Activated T-cell treated with anti-CD3 and anti-CD28 coated beads for 24 hours (primary cell): Measurements from ENCODE around the gene LBHD1.
"Not testable (repeated sequence)": the region's sequence is repeated elsewhere in the genome, so short reads cannot be mapped to it uniquely, and the experiment has no call there.

Experiments used
- DNase-seq: peaks from one replicate; pipeline ENCODE4 v3.0.0-alpha.2; 2020; ENCODE audit warnings: low read depth

The LBHD1 gene

DNA sequence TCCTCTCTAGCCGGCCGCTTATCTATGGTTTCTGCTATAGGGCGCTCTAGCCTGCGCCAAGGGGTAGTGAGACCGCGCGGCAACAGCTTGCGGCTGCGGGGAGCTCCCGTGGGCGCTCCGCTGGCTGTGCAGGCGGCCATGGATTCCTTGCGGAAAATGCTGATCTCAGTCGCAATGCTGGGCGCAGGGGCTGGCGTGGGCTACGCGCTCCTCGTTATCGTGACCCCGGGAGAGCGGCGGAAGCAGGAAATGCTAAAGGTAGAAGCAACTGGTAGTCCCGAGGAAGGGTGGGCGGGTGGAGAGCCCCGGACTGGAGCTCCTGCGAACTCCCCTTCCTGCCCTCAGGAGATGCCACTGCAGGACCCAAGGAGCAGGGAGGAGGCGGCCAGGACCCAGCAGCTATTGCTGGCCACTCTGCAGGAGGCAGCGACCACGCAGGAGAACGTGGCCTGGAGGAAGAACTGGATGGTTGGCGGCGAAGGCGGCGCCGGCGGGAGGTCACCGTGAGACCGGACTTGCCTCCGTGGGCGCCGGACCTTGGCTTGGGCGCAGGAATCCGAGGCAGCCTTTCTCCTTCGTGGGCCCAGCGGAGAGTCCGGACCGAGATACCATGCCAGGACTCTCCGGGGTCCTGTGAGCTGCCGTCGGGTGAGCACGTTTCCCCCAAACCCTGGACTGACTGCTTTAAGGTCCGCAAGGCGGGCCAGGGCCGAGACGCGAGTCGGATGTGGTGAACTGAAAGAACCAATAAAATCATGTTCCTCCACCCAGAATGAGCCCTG is at the start of gene LBHD1, which contains the start of gene UQCC3:
TSS of gene LBHD1 (minus strand) at position 660 of the 782 bp plus-strand sequence. CDS start 2,236 bp downstream, outside the sequence.
TSS of gene UQCC3 (plus strand) at position 66 of the 782 bp plus-strand sequence. CDS start at position 139, 73 bp downstream.
- peak; percentile 84 for DNase-seq

DNA sequence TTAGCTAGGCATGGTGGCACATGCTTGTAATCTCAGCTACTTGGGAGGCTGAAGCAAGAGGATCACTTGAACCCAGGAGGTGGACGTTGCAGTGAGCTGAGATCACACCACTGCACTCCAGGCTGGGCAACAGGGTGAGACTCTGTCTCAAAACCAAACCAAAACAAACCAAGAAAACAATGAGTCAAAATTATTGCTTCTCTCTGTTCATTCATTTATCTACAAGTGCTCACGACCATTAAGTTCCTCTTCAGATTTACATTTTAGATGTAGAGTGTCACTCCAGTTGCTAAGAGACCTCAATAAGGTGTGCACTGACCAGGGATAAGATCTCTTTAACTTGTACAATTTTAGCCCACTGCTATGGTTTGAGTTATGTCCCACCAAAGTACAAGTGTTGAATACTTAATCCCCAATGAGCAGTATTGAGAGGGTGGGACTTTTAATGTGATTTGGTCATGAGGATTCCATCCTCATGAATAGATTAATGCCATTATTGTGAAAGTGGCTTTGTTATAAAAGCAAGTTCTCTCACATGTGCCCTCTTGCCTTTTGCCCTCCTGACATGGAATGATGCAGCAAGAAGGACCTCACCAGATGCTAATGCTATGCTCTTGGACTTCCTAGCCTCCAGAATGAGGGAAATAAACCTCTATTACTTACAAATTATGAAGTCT is 47.4 kb upstream of the LBHD1 start:
- DNase-seq, result no peak

DNA sequence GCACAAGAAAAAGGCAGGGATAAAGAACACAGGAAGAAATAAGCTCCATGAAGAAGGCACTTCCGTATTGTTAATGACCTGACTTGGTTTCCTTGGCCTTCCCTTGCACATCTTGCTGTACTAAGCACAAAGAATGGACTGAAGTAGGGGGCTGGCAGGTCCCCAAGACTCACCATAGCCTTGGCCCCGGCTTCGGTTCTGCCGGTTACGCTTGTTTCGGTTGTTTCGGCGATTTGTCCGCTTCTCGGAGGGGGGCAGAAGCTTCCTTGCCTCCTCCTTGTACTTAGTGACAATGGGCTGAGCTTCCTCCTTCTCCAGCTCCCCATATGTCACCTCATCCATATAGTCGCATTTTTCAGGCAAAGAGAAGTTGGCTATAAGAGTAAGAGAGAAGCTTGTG is 44.7 kb upstream of the LBHD1 start:
- no peak for DNase-seq

DNA sequence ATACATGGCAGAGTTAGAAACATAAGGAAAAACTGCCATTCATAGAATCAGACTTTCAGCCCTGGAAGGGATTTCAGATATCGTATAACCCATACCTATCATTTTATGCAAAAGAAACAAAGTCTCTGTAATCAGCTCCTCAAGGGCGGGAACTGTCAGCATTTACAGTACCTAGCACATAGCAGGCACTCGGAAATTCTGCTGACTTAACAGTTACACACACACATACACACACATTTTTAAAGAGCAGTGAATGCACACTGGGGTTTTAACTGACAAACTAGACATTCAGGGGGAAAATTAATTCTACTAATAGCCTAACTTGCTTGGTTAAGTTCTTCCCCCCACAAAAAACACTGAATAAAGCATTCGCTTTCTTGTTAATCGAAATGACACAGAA is 44.1 kb upstream of the LBHD1 start:
- DNase-seq, result no peak

DNA sequence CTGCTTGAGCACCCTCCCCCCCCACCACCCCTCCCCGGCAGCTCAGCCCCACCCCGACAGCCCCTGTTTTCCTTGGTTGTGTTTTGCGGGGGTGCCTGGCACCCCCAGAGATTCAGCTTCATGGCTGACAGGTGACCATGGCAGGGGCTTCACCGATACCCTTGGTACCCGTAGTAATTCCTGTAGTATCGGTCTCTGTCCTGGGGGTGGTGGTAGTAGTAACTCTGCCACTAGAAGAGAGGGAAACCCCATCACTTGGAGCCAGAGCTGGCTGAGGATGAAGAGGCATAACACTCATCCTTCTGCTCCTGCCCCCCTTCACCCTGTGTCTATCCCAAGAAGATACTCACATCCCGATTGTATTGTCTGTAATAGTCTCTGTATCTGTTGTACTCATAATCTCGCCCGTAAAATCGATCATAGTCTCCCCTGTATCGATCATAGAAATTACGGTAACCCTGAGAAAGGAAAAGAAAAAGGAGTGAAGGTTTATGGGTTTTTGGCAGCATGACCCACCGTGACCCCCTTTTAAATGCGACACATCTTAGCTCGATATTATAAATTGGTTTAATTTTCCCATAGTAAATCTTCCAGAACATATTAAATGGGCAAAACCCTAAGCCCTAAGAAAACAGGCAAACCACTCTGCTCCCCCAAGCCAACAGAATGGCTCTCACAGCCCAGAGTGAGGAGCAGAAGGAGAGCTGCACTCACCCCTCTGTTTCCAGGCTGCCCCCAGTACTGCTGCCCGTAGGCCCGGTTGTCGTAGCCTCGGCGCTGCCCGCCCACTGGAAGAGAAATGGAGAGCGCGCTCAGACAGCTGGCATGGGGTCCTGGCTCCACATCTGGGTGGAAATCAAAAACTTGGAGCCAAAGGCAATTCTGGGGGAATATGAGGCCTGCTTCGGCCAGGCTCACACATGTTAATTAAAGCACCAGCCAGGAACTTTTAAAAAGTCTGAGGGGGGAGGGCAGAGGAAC is 43.4 kb upstream of the LBHD1 start:
- no peak for DNase-seq

DNA sequence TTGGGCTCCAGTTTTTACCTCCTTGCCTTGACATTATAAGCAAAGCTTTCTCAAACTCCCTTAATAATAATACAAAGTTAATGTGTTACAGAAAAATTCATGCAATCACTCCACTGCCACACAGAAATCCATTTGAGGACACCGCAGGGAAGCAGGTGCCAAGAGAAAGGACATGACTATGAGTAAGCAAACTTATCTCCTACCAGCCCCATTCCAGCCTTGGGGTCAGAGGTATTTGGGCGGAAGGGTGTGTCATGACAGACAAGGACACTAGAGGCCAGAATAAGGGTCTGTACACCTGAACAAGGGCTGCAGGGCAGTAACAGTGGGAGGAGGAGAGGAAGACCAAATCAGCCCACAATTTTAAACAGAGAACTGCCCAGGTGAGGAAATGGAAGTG is 41.3 kb upstream of the LBHD1 start:
- no peak for DNase-seq

DNA sequence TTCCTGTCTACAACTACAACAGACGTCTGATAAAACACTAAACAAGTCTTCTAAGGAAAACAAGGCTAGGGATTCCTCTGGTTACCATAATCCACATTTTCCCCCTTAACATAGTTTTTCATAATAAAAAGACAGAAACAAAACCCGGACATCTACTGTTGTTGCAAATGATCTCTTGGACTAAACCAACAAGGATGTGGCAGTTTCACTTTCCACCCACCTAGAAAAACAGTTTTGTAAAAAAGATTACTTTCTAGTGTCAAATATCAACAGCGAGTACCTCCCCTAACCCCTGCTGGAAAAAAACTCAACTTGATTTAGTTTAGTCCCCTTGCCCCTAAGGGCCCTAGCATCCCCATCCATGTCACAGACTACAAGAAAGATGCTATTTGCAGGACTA is 40.8 kb upstream of the LBHD1 start:
- no peak for DNase-seq

DNA sequence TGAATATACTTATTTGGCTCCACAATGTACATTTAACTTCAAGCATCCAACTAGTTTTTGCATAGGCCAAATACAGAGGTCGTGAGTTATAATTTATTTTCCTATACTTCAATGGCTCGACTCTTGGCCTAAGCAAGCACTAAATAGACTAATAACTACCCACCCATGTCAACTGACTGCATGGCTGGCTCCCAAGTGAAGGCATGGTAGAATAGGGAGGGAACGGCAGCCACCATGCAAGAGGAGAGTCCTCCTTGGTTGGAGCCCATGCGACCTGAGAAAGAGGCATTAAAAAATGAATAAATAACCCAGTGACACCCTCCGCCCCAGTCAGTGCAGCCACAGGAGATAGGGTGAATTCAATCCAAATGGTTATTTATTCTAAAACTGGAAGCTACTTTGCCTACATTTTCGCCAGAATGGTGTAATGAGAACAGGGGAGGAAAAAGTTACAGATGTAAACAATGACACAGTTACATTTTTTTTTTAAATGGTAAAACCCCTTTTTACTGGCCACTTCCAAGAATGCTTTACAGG is 40.3 kb upstream of the LBHD1 start:
- no peak for DNase-seq

DNA sequence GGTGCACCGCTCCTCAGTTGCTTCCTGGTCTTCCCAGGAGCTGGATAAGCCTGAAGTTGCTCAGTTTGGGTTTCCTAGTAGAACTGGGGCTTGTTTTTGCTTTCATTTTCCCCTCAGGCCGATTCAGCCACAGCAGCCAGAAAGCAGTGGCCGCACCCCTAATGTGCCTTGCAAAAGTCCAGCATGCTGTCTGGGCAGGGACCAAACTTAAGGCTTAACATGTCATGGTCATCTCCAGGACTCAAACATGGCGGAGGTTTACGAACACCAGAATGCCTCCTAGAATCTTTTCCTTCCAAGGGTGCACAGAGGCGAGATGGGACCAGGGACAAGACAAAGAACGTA is 37.9 kb upstream of the LBHD1 start:
- peak; percentile 8 for DNase-seq

DNA sequence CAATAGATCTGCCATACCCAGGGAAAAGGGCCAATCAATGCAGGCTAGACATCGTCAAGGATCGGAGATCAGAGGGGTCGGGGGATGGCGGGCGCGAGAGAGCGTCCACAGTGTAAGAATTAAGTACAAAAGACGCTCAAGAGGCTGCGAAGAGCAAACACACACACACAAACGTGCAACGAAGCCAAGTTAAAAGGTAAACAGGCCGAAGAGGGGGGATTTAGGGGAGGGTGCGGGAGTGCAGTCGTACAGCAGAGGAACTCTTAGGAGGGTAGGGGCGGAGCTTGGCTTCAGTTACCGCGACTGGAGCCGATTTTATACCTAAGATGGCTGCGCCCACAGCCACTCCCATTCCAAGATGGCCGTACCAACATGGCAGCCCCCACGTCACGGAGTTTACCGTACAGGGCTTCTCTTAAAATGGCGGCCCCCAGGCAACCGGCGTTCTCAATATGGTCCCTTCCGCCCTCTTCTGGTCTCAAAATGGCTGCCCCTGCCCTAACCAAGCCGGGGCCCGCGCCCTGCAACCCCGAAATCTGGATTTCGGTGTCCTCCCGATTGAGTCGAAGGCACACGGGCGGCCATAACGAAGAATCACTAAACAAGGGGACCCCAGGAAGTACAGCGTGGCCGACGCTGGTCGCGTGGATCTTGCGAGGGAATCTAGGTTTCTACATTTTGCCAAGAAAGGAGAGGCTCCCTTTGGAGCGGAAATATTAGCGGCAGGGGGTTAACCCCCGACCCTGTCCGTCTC is 37.4 kb upstream of the LBHD1 start:
- peak; percentile 92 for DNase-seq

DNA sequence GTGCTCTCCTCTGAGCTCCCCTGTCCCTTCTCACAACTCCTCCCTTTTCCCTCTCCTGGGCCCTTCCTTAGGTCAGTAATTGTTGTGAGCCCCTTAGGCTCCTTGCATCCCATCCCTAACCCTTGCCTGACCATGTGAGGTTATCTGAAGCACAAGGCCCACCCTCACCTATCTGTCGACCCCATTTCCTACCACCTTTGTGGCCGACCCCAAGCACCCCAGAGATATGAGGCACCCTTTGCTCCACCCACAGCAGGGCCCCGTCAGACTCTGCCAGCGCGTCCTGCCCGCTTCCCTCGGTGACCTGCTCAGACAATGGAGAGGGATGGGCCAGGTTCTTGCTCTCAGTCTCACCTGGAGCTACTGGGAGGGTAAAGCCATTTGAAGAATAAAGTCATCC is 36.7 kb upstream of the LBHD1 start:
- peak; percentile 21 for DNase-seq

DNA sequence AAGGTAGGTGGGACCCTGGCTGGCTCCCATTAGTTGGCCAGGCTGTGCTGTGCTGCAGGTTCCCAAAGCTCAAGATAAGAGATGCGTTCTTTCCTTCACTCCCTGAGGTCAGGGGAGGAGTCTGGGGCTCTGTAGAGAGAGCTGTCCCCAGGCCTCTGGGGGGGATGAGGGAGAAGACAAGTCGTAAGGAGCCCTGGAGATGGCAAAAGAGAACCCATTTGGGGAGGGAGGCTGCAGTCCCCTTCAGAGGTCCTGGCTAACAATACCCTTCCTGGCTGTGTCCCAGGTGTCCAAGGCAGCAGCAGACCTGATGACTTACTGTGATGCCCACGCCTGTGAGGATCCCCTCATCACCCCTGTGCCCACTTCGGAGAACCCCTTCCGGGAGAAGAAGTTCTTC is 36.3 kb upstream of the LBHD1 start:
- no peak for DNase-seq

DNA sequence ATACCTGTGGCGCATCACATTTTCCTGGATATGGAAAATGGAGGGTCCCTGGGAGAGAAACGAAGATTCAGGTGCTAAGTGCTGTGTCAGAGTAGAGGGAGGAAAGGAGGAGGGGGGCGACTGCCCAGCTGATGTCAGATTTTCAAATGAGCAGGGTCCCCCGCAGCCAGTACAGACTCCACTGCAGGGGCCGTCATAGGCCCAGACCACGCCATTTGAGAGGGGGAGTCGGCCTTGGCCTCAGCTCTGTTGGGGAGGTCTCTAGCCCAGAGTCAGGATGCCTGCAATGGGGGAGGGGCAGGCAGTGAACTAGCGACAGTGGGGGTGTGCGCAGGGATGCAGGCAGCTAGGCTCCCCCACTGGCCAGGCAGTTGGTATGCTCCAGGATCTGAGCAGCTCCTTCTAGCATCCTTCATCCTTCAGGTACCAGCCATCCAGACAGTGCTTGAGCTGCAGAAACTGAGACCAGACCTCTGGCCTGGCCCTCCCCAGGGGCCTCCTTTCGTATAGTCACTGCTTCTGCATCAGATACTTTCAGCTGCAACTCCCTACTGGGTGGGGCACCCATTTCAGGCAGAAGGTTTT is 35.3 kb upstream of the LBHD1 start, which contains the start of the genes BSCL2 and GNG3:
TSS of gene BSCL2 (minus strand) at position 148 of the 585 bp plus-strand sequence. CDS start 229 bp downstream, outside the sequence.
TSS of gene GNG3 (plus strand) at position 400 of the 585 bp plus-strand sequence. CDS start 620 bp downstream, outside the sequence.
- DNase-seq, result no peak

DNA sequence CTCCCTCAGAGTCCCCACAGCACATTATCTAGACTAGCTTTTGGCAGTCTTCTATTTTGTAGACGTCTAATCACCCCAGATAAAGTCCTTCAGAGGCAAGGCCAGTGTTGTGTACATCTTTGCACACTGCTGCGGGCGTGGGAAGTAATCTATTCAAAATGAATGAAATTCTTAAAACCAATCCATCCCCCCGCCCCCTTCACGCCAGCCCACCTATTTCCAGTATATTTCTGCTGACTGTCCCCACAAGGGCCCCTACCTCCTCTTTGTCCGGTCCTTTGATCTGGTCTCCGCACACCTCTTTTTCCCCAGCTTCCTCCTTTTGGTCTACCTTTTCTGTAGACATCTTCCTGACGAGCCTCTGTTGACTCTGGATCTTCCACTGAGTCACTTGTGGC is 34.8 kb upstream of the LBHD1 start:
- no peak for DNase-seq

DNA sequence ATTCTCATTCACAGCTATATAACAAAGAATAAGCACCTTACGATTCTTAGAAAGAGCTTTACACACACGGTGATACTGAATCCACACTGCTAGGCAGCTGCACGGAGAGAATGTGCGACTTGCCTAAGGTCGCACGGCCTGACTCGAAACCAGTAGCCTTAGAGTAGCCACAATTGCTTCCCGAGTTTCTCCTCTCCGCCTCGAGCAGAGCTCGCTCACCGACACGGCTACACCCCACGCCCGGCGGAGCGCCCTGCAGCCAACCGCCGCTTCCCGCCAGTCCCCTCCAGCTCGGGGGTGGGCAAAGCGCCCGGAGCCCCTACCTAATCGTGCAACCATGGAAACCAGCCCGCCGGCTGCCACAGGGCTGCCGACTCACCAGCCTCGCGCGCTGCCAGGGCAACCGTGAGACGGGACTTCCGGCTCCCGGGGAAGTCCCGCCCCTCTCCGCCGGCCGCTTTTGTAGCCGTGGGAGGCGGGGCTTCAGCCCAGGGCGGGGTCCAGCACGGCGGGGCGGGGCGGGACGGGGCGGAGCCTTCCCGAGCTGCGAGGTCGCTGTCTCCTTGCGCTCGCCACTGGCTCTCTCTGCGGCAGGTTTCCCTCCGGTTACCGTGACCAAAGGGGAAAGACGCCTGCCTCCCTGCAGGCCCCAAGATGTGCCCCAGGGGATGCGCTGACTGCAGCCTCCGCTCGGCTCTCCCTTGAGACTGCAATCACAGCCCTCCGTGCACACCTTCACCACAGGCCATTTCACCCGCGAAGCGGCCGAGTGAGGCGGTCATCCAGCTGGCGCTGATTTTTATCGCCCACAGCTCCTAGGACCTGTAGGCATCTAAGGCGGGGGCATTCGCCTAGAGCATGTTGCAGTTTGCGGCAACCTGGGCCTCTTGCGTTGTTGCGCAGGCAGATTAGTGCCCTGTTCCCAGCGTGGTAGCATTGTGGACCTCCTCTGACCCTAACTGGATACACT is 34.1 kb upstream of the LBHD1 start:
- peak; percentile 92 for DNase-seq

DNA sequence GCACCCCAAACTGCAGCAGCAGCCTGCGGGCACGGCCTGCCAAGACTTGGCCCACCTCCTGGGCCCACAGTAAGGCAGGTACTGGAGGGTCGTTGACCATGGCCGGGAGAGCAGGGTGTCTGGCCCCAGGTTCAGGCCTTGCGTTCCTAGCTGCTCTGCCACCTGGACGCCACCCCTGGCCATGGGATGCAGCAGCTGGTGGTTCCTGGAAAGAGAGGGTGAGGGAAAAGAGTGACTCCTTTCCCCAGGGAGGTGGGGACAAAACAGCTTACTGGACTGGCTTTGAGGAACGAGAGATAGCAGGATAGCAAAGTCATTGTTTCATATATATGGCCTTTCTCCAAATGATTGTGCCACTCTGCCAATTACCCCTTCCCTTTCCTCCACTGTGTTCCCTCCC is 33.3 kb upstream of the LBHD1 start:
- no peak for DNase-seq

DNA sequence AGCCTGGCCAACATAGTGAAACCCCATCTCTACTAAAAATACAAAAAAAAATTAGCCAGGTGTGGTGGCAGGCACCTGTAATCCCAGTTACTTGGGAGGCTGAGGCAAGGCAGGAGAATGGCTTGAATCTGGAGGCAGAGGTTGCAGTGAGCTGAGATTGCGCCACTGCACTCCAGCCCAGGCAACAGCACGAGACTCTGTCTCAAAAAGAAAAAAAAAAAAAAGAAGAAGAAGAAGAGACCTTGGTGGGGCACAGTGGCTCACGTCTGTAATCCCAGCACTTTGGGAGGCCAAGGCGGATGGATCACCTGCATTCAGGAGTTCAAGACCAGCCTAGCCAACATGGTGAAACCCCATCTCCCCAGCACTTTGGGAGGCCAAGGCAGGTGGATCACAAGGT is 31.9 kb upstream of the LBHD1 start:
- not testable (repeated sequence) for DNase-seq

DNA sequence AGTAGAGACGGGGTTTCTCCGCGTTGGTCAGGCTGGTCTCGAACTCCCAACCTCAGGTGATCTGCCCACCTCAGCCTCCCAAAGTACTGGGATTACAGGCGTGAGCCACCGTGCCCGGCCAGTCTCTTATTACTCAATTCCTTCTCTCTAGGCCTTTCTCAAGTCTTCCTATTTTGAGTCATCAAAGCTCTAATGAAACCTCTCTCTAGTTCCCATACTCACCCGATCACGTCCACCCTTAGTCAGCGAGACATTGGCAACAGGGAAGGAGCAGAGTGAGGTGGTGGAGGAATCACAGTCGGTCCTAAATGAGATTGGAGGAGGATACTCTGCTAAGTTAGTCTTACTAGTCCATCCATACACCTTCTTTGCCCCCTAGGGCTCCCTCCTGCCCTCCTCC is 30.2 kb upstream of the LBHD1 start:
- no peak for DNase-seq

DNA sequence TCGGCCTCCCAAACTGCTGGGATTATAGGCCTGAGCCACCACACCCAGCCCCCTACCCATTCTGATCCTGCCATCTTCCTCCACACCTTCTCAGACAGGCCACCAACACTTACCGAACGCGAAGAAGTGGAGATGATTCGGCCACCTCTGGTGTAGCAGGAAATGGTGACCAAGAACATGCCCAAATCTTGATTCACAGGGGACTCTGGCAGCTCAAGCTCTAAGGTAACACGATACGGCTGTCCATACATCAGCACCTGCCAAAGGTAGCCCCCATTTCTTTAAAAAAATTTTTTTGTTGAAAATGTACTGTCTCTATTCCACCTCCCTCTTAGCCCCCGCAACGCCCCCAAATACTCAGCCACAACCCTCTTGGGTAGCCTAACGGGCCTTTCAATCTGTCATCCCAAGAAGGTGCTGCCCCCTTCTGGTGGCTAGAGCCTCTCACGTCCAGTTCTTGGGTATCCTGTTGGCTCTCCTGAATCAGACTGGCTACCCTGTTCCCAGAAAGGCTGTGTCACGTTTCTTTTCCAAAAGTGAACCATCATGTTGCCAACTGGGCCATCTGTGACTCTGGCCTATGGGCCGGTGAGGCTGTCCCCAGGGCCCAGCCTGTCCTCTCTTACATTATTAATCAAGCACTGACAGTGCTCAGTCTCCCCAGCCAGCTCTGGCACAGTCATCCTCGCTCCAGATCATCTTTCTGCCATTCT is 22.5 kb upstream of the LBHD1 start:
- peak; percentile 64 for DNase-seq
